SH-SY5Y (cell line): ENCODE data around the gene EVC2.

Experiments used
- GATA2 ChIP-seq: IDR thresholded peaks from 2 replicates; pipeline ENCODE4 v1.6.1; 2011; ENCODE audit warnings: mild to moderate bottlenecking, low read depth, low read length
- GATA3 ChIP-seq: IDR thresholded peaks from 2 replicates; pipeline ENCODE4 v1.6.1; 2011; ENCODE audit warnings: low read depth, mild to moderate bottlenecking, low read length, moderate library complexity

- TF ChIP-seq GATA2 (no peak), GATA3 (no peak)
Observed at GRCh38 chr4:5747738-5748375, 39.5 kb upstream of the EVC2 start.
